ENCODE measurements around the gene VILL. TPM values are rescaled to one million over a fixed set of nuclear protein-coding genes. Genes with fewer than 3 reads are reported as not detected.

VILL gene
- total and polyA plus RNA-seq, 4 donors, result 7.2 to 12.3 (median 11.0) TPM

DNA sequence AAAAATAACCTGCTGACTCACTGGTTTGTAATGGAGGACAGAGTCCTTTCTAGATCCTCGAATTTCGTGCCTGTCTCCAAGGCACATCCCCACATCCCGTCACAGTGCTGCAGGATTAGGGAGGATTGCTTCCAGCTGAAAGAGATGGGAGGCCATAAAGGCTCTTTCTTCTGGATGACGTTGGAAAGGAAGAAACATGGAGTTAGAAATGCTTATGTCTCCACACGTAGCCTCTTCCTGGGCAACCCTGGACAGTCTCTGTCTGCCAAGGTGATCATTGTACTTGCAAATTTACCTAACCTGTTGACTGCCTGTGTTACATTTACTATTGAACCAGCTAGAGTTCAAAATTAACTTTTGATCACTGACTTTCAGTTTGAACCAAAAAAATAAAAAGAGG lies 27.6 kb upstream of the VILL start:
- H3K27ac ChIP-seq (ENCODE audit: low read depth, low read length), result no peak overlapping the region
- DNase-seq (ENCODE audit: low read depth in 4 of 6, low spot score in 6 of 6), result no peak
- 42% methylated on average over 2 of the region's 5 CpGs for WGBS (ENCODE audit: insufficient coverage)

DNA sequence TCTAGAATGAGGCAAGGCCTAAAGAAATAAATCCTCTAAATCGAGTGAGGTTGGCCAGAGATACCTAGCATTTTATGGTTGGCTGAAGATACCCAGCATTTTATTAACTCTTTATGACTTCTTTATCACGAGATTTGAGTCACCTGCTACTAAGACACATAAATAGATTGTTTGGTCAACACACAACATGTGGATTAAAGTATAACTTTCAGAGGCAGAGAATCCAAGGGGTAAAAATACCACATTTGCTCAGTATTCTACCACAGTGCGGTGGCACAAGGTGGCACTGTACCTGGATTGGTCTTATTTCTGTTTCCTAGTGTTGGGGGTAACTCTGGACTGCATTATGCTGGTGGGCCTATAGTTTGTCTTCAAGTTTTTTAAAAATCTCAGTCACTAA lies 27.0 kb upstream of the VILL start:
- H3K27ac ChIP-seq (ENCODE audit: low read depth, low read length), result no peak overlapping the region
- H3K4me3 ChIP-seq (ENCODE audit: low read depth, low read length), result no peak overlapping the region

More for the DNA sequence above, 27.6 kb upstream of the VILL start:
- Histone ChIP-seq H3K27me3 (ENCODE audit: control insufficient read depth, insufficient read depth, low read length) (no peaks in the 10 kb centered on the region), H3K9me3 (ENCODE audit: control insufficient read depth, insufficient read depth, low read length) (no peaks in the 10 kb centered on the region), H3K4me1 (ENCODE audit: control insufficient read depth, insufficient read depth, low read length) (peaks cover 12% of the 10 kb centered on the region), H3K4me3 (ENCODE audit: low read depth, low read length) (no peak overlapping the region), H3K36me3 (ENCODE audit: control insufficient read depth, insufficient read depth, low read length) (no peaks in the 10 kb centered on the region)

DNA sequence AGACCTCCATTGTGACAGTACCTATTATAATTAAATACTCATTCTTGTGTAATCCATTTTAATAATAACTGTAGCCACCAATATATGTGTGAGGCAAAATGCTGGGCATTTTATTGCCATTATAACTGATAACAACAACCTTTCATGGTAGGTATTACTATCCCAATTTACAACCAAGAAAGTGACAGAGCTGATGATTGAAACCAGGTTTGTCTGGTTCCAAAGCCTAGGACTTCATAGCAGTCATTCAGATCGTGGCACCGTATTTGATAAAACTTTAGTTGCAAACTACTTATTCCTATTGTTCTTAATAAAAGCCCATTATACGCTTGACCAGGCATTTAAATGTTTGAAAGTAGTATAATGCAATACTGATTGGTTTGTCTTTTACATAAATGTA lies 26.4 kb upstream of the VILL start:
- H3K36me3 ChIP-seq (ENCODE audit: control insufficient read depth, insufficient read depth, low read length), result peaks cover 1% of the 10 kb centered on the region
- no peak overlapping the region for H3K4me3 ChIP-seq (ENCODE audit: low read depth, low read length)
- peaks cover 18% of the 10 kb centered on the region for H3K4me1 ChIP-seq (ENCODE audit: control insufficient read depth, insufficient read depth, low read length)
- no peaks in the 10 kb centered on the region for H3K9me3 ChIP-seq (ENCODE audit: control insufficient read depth, insufficient read depth, low read length)
- no peak overlapping the region for H3K27ac ChIP-seq (ENCODE audit: low read depth, low read length)
- no peak for DNase-seq (ENCODE audit: low read depth in 4 of 6, low spot score in 6 of 6)
- WGBS (ENCODE audit: insufficient coverage), result no CpG with 5 or more reads among the region's 3 CpGs
- H3K27me3 ChIP-seq (ENCODE audit: control insufficient read depth, insufficient read depth, low read length), result no peaks in the 10 kb centered on the region

More for the DNA sequence above, 27.0 kb upstream of the VILL start:
- Histone ChIP-seq H3K4me1 (ENCODE audit: control insufficient read depth, insufficient read depth, low read length) (peaks cover 13% of the 10 kb centered on the region), H3K9me3 (ENCODE audit: control insufficient read depth, insufficient read depth, low read length) (no peaks in the 10 kb centered on the region), H3K27me3 (ENCODE audit: control insufficient read depth, insufficient read depth, low read length) (no peaks in the 10 kb centered on the region), H3K36me3 (ENCODE audit: control insufficient read depth, insufficient read depth, low read length) (no peaks in the 10 kb centered on the region)
- no peak for DNase-seq (ENCODE audit: low read depth in 4 of 6, low spot score in 6 of 6)
- WGBS (ENCODE audit: insufficient coverage), result no CpG with 5 or more reads among the region's 3 CpGs

DNA sequence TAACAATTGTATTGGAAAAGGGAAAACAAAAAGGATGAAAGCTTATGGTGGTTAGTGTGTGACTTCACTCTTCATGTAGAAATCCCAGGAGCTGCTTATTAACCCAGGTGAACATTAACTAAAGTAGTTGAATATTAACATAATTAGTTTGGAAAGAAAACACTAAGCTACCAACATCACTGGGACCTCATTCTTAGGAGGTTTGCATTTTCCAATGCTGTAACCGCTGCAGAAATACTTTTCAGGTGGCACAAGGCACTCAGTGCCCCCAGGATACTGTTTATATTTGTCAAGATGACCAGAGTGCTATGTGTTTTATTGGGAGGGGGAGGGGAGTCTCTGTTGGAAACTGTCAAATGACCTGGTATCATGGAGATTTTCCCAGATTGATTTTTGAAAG lies 25.9 kb upstream of the VILL start:
- Histone ChIP-seq H3K36me3 (ENCODE audit: control insufficient read depth, insufficient read depth, low read length) (peaks cover 7% of the 10 kb centered on the region), H3K27ac (ENCODE audit: low read depth, low read length) (no peak overlapping the region), H3K4me1 (ENCODE audit: control insufficient read depth, insufficient read depth, low read length) (peaks cover 24% of the 10 kb centered on the region), H3K4me3 (ENCODE audit: low read depth, low read length) (no peak overlapping the region), H3K27me3 (ENCODE audit: control insufficient read depth, insufficient read depth, low read length) (no peaks in the 10 kb centered on the region), H3K9me3 (ENCODE audit: control insufficient read depth, insufficient read depth, low read length) (no peaks in the 10 kb centered on the region)
- WGBS (ENCODE audit: insufficient coverage), result 57% methylated on average over 1 of the region's 1 CpG
- DNase-seq (ENCODE audit: low read depth in 4 of 6, low spot score in 6 of 6), result no peak

DNA sequence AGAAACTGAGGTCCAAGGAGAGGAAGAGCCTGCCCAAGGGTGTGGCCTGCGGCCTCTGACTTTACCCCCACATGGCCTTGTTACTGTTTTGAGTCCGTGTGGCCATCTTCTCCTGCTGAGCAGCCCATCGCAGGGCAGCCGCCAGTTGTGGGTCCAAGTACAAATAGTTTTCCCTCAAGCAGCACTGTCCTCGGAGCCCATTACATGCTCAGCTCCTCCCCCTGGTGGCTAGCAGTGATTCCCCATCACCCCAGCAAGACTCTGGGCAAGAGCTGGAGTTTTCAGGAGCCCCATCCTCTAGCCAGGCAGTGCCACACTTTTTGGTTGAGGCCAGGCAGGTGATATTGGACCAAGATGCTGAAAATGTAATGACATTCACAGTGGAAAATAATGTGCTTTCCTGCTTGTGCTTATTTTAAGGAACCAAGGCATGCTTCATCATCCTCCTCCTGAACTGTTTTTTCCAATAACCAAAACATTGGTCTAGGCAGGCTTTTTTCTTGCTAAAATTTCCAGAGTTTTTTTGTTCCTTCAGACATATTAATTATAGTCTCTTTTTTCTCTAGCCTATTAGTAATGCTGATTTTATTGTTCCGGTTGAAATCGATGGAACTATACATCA lies 23.2 kb upstream of the VILL start:
- peak in 3 of 6 donors; percentile 39 to 69 (median 46) for DNase-seq (ENCODE audit: low read depth in 4 of 6, low spot score in 6 of 6)

DNA sequence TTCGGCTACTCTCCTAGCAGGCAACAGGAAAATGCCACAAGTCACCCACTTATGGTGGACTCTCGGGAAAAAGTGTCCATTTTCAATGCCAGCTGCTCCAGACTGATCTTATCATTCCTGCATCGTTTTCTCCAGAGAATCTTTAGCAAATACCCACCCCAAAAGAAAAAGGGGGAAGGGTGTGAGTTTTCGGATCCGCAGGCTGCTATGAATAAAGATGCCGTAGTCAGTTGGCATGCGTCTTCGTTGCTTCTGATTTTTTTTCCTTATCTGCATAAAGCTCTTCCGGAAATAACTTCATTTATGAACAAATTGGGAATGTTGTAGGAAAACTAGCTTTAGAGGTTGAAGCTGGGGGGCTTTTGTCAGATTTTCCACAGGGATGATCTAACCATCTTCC lies 22.4 kb upstream of the VILL start:
- Histone ChIP-seq H3K27ac (ENCODE audit: low read depth, low read length) (no peak overlapping the region), H3K4me3 (ENCODE audit: low read depth, low read length) (no peak overlapping the region), H3K4me1 (ENCODE audit: control insufficient read depth, insufficient read depth, low read length) (peaks cover 33% of the 10 kb centered on the region), H3K9me3 (ENCODE audit: control insufficient read depth, insufficient read depth, low read length) (no peaks in the 10 kb centered on the region), H3K27me3 (ENCODE audit: control insufficient read depth, insufficient read depth, low read length) (no peaks in the 10 kb centered on the region), H3K36me3 (ENCODE audit: control insufficient read depth, insufficient read depth, low read length) (peaks cover 8% of the 10 kb centered on the region)
- DNase-seq (ENCODE audit: low read depth in 4 of 6, low spot score in 6 of 6), result peak in 1 of 6 donors; percentile 92
- WGBS (ENCODE audit: insufficient coverage), result 77% methylated on average over 3 of the region's 9 CpGs

More for the DNA sequence above, 23.2 kb upstream of the VILL start:
- WGBS (ENCODE audit: insufficient coverage), result 39% methylated on average over 5 of the region's 7 CpGs
- Histone ChIP-seq H3K36me3 (ENCODE audit: control insufficient read depth, insufficient read depth, low read length) (peaks cover 8% of the 10 kb centered on the region), H3K4me1 (ENCODE audit: control insufficient read depth, insufficient read depth, low read length) (peaks cover 33% of the 10 kb centered on the region), H3K4me3 (ENCODE audit: low read depth, low read length) (no peak overlapping the region), H3K9me3 (ENCODE audit: control insufficient read depth, insufficient read depth, low read length) (no peaks in the 10 kb centered on the region), H3K27me3 (ENCODE audit: control insufficient read depth, insufficient read depth, low read length) (no peaks in the 10 kb centered on the region), H3K27ac (ENCODE audit: low read depth, low read length) (no peak overlapping the region)

DNA sequence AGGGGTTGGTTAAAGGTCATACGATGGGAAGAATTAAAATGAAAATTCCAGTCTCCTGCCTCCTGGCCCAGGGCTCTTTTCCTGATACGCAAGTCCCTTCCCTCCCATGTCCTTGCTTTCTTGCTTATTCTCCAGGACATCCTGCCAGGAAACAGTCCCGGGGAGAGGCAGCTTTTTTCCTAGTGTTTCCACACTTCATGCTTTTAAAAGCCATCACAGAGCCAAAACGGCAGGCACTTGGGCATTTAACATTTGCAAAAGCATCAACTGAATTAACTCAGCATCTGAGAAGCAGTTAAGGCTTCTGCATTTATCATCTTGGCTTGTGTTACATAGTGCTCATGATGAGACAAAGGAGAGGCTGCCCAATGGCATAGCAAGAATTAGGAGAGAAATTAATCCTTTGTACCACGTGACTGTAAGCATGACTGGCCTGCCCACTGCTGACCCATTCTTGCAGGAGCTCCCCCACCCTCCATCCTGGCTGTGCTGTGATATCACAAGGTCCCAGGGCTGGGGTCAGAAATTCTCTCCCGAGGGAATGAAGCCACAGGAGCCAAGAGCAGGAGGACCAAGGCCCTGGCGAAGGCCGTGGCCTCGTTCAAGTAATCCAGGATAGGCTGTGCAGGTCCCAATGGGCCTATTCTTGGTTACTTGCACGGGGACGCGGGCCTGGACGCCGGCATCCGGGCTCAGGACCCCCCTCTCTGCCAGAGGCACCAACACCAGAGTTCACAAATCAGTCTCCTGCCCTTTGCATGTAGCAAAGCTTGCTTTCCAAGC lies 21.6 kb upstream of the VILL start:
- Histone ChIP-seq H3K27ac (ENCODE audit: low read depth, low read length) (peak overlapping the region; percentile 8), H3K36me3 (ENCODE audit: control insufficient read depth, insufficient read depth, low read length) (peaks cover 9% of the 10 kb centered on the region), H3K9me3 (ENCODE audit: control insufficient read depth, insufficient read depth, low read length) (no peaks in the 10 kb centered on the region), H3K27me3 (ENCODE audit: control insufficient read depth, insufficient read depth, low read length) (no peaks in the 10 kb centered on the region), H3K4me1 (ENCODE audit: control insufficient read depth, insufficient read depth, low read length) (peaks cover 33% of the 10 kb centered on the region), H3K4me3 (ENCODE audit: low read depth, low read length) (no peak overlapping the region)
- WGBS (ENCODE audit: insufficient coverage), result 80% methylated on average over 12 of the region's 15 CpGs
- peak in 2 of 6 donors; percentile 70 to 94 for DNase-seq (ENCODE audit: low read depth in 4 of 6, low spot score in 6 of 6)

DNA sequence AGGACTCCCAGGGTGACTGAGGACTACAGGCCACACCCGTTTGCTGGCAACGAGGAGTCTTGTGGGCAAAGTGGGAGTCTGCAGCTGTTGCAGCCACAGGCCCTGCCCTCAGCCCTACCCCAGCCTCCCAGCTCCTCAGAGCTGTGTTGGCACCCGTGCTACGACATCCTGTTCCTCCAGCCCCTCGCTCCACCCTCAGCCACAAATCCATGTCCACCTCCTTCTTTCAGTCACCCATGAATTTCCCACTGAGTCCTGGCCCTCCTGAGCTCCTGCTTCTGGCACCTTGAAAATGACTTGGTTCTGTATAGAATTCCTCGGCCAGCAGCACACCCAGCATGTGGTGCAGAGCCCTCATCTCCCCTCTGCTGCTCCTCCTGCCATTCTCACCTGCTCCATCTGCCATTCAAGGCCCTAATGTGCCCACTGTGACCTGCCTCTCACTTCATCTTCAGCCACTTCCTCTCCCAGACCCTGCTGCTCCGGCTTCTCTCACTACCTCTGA lies 20.9 kb upstream of the VILL start:
- Histone ChIP-seq H3K4me1 (ENCODE audit: control insufficient read depth, insufficient read depth, low read length) (peaks cover 36% of the 10 kb centered on the region), H3K27me3 (ENCODE audit: control insufficient read depth, insufficient read depth, low read length) (no peaks in the 10 kb centered on the region), H3K36me3 (ENCODE audit: control insufficient read depth, insufficient read depth, low read length) (peaks cover 13% of the 10 kb centered on the region), H3K4me3 (ENCODE audit: low read depth, low read length) (no peak overlapping the region), H3K9me3 (ENCODE audit: control insufficient read depth, insufficient read depth, low read length) (no peaks in the 10 kb centered on the region), H3K27ac (ENCODE audit: low read depth, low read length) (no peak overlapping the region)
- no peak for DNase-seq (ENCODE audit: low read depth in 4 of 6, low spot score in 6 of 6)
- 73% methylated on average over 7 of the region's 7 CpGs for WGBS (ENCODE audit: insufficient coverage)

DNA sequence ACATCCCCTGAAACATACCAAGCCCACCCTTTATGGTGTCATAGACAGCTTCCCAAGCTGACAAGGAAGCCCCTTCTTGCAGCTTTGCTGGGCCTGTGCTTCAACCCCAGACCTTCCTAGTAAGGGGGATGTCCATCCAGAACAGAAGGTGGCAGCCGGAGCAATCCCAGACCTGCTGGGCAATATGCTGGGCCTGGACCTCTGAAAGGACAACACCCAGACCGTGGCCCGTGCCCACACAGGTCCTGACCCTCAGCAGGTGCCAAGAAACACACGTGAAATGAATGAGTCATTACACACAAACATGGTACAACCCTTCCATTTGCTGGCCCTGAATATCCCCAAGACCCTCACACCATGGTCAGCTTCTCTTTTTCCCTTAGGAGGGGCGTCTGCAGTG lies 19.8 kb upstream of the VILL start:
- no peak for DNase-seq (ENCODE audit: low read depth in 4 of 6, low spot score in 6 of 6)
- H3K4me3 ChIP-seq (ENCODE audit: low read depth, low read length), result no peak overlapping the region
- H3K4me1 ChIP-seq (ENCODE audit: control insufficient read depth, insufficient read depth, low read length), result peaks cover 36% of the 10 kb centered on the region
- no peaks in the 10 kb centered on the region for H3K9me3 ChIP-seq (ENCODE audit: control insufficient read depth, insufficient read depth, low read length)
- 94% methylated on average over 5 of the region's 5 CpGs for WGBS (ENCODE audit: insufficient coverage)
- H3K36me3 ChIP-seq (ENCODE audit: control insufficient read depth, insufficient read depth, low read length), result peaks cover 16% of the 10 kb centered on the region
- H3K27ac ChIP-seq (ENCODE audit: low read depth, low read length), result no peak overlapping the region
- H3K27me3 ChIP-seq (ENCODE audit: control insufficient read depth, insufficient read depth, low read length), result no peaks in the 10 kb centered on the region

DNA sequence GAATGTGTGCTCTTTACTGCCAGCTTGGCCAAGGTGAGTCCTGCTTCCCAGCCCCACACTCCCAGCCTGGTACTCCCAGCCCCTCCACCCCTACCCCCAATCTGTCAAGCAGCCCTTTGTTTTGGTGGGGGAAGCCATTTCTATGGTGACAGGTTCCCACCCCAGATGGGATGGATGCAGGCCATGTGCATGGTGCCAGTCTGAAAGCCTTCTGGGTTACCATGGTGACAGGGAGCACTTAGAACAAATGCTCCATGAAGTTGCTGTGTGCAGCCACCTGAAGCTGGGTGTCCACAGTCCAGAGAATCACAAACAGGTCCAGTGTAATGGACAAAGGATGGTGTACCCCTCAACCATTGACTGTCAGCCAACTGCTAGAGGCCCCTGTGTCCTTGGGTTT lies 19.1 kb upstream of the VILL start:
- no peaks in the 10 kb centered on the region for H3K9me3 ChIP-seq (ENCODE audit: control insufficient read depth, insufficient read depth, low read length)
- H3K4me1 ChIP-seq (ENCODE audit: control insufficient read depth, insufficient read depth, low read length), result peaks cover 36% of the 10 kb centered on the region
- H3K27me3 ChIP-seq (ENCODE audit: control insufficient read depth, insufficient read depth, low read length), result no peaks in the 10 kb centered on the region
- peak in 3 of 6 donors; percentile 35 to 96 (median 75) for DNase-seq (ENCODE audit: low read depth in 4 of 6, low spot score in 6 of 6)
- no peak overlapping the region for H3K4me3 ChIP-seq (ENCODE audit: low read depth, low read length)
- no peak overlapping the region for H3K27ac ChIP-seq (ENCODE audit: low read depth, low read length)
- peaks cover 23% of the 10 kb centered on the region for H3K36me3 ChIP-seq (ENCODE audit: control insufficient read depth, insufficient read depth, low read length)
